Astrocyte (in vitro differentiated cells and primary cell): ENCODE results near the gene TEAD1. TPM values are rescaled to one million over a fixed set of nuclear protein-coding genes. Genes with fewer than 3 reads are reported as not detected.

Experiments used
- DNase-seq: peaks from one replicate; pipeline ENCODE4 v3.0.0-alpha.2; 2010; ENCODE audit warnings: low read depth
- FAIRE-seq: peaks from 2 replicates; lab custom pipeline; 2011; peaks lifted over from hg19 to GRCh38; lab: Jason Lieb, UNC
- H2AFZ ChIP-seq: 2 replicates; pipeline ENCODE4 v1.6.0; 2012; ENCODE audit warnings: low read depth, low read length, inconsistent platforms
- H3K27ac ChIP-seq: 2 replicates; pipeline ENCODE4 v1.5.1; 2011; ENCODE audit warnings: low read depth, low read length, inconsistent platforms
- H3K27me3 ChIP-seq: 2 replicates; pipeline ENCODE4 v1.6.0; 2011; ENCODE audit warnings: low read length, inconsistent platforms; ENCODE audit not compliant: insufficient read depth
- H3K36me3 ChIP-seq: 2 replicates; pipeline ENCODE4 v1.5.1; 2011; ENCODE audit warnings: low read length, inconsistent platforms; ENCODE audit not compliant: insufficient read depth
- H3K4me1 ChIP-seq: 2 replicates; pipeline ENCODE4 v1.5.1; 2011; ENCODE audit warnings: low read length, inconsistent platforms; ENCODE audit not compliant: insufficient read depth
- H3K4me2 ChIP-seq: 2 replicates; pipeline ENCODE4 v1.6.0; 2012; ENCODE audit warnings: low read length, inconsistent platforms
- H3K4me3 ChIP-seq: 2 replicates; pipeline ENCODE4 v1.5.1; 2011; ENCODE audit warnings: low read depth, mild to moderate bottlenecking, low read length, inconsistent platforms; ENCODE audit not compliant: insufficient read depth
- H3K79me2 ChIP-seq: 2 replicates; pipeline ENCODE4 v1.6.0; 2012; ENCODE audit warnings: mild to moderate bottlenecking, low read length, inconsistent platforms; ENCODE audit not compliant: insufficient read depth
- H3K9ac ChIP-seq: 2 replicates; pipeline ENCODE4 v1.6.0; 2012; ENCODE audit warnings: mild to moderate bottlenecking, low read length, inconsistent platforms
- H3K9me3 ChIP-seq: 2 replicates; pipeline ENCODE4 v1.5.1; 2012; ENCODE audit warnings: low read depth, mild to moderate bottlenecking, low read length, inconsistent platforms; ENCODE audit not compliant: insufficient read depth
- H4K20me1 ChIP-seq: 2 replicates; pipeline ENCODE4 v1.6.0; 2012; ENCODE audit warnings: low read length, inconsistent platforms; ENCODE audit not compliant: insufficient read depth
- H3K27ac Mint-ChIP-seq: one replicate; pipeline ENCODE4 v1.8.0; 2021; ENCODE audit warnings: mild to moderate bottlenecking, mixed read lengths; ENCODE audit not compliant: unreplicated experiment
- H3K27me3 Mint-ChIP-seq: one replicate; pipeline ENCODE4 v1.8.0; 2021; ENCODE audit warnings: low read depth, mixed read lengths; ENCODE audit not compliant: unreplicated experiment
- H3K36me3 Mint-ChIP-seq: one replicate; pipeline ENCODE4 v1.8.0; 2021; ENCODE audit warnings: low read depth, mixed read lengths; ENCODE audit not compliant: unreplicated experiment
- H3K4me1 Mint-ChIP-seq: one replicate; pipeline ENCODE4 v1.8.0; 2021; ENCODE audit warnings: low read depth, mixed read lengths; ENCODE audit not compliant: unreplicated experiment
- H3K4me3 Mint-ChIP-seq: one replicate; pipeline ENCODE4 v1.8.0; 2021; ENCODE audit warnings: mild to moderate bottlenecking, moderate library complexity, mixed read lengths; ENCODE audit not compliant: unreplicated experiment
- H3K9me3 Mint-ChIP-seq: one replicate; pipeline ENCODE4 v1.8.0; 2021; ENCODE audit warnings: mild to moderate bottlenecking, mixed read lengths; ENCODE audit not compliant: unreplicated experiment
- EZH2 ChIP-seq: IDR thresholded peaks from 2 replicates; pipeline ENCODE4 v1.6.1; 2012; ENCODE audit warnings: mild to moderate bottlenecking, low read length, inconsistent platforms; ENCODE audit not compliant: insufficient read depth
- total RNA-seq: library from RNA; stranded (reverse); gene quantifications from 2 replicates; pipeline ENCODE4 v1.2.1, GENCODE V29; 2021
- TF ChIP-seq, protein P1 (sequence below): IDR thresholded peaks from 2 replicates; pipeline ENCODE4 v1.5.1; 2011; ENCODE audit warnings: low read depth, mild to moderate bottlenecking, inconsistent platforms, low read length, moderate library complexity; ENCODE audit not compliant: insufficient read depth

The TEAD1 gene
- total RNA-seq, 1 donor from 2014 or later = 149 TPM

DNA sequence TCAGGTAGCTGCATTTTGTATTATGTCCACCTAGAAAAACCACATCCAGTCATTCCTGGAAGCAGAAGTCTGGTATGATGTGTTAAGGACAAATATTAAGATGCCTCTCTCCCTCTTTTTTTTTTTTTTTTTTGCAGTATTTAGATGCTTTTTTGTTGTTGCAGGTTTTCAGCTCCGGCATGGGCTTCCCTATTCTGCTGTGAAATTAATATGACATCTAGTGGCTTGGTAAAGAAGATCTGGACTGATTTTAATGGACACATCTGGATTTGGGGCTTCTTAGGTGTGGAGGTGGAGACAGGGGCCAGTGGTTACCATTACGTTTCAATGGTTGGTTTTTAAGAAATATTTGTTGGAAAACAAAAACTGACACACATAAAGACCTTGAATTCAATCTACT is 287.4 kb downstream of the TEAD1 start:
- no peak overlapping the region for H3K9ac ChIP-seq
- no peak overlapping the region for H3K4me2 ChIP-seq
- H3K27me3 Mint-ChIP-seq = peaks cover 10% of the 10 kb centered on the region
- H3K27ac ChIP-seq = no peak overlapping the region
- H3K4me1 Mint-ChIP-seq = peaks cover 7% of the 10 kb centered on the region
- no peak for TF ChIP-seq EZH2
- TF ChIP-seq, protein P1, sequence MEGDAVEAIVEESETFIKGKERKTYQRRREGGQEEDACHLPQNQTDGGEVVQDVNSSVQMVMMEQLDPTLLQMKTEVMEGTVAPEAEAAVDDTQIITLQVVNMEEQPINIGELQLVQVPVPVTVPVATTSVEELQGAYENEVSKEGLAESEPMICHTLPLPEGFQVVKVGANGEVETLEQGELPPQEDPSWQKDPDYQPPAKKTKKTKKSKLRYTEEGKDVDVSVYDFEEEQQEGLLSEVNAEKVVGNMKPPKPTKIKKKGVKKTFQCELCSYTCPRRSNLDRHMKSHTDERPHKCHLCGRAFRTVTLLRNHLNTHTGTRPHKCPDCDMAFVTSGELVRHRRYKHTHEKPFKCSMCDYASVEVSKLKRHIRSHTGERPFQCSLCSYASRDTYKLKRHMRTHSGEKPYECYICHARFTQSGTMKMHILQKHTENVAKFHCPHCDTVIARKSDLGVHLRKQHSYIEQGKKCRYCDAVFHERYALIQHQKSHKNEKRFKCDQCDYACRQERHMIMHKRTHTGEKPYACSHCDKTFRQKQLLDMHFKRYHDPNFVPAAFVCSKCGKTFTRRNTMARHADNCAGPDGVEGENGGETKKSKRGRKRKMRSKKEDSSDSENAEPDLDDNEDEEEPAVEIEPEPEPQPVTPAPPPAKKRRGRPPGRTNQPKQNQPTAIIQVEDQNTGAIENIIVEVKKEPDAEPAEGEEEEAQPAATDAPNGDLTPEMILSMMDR = no peak
- H3K36me3 Mint-ChIP-seq = no peaks in the 10 kb centered on the region
- no peak overlapping the region for H3K4me3 ChIP-seq
- no peak overlapping the region for H2AFZ ChIP-seq
- no peaks in the 10 kb centered on the region for H4K20me1 ChIP-seq
- H3K27ac Mint-ChIP-seq = no peak overlapping the region
- H3K9me3 ChIP-seq = no peaks in the 10 kb centered on the region
- H3K27me3 ChIP-seq = peaks cover 11% of the 10 kb centered on the region
- no peaks in the 10 kb centered on the region for H3K9me3 Mint-ChIP-seq
- no peaks in the 10 kb centered on the region for H3K79me2 ChIP-seq
- H3K4me3 Mint-ChIP-seq = no peak overlapping the region
- DNase-seq (no peak), FAIRE-seq (no peak)
- H3K4me1 ChIP-seq = peaks cover 2% of the 10 kb centered on the region
- H3K36me3 ChIP-seq = no peaks in the 10 kb centered on the region

DNA sequence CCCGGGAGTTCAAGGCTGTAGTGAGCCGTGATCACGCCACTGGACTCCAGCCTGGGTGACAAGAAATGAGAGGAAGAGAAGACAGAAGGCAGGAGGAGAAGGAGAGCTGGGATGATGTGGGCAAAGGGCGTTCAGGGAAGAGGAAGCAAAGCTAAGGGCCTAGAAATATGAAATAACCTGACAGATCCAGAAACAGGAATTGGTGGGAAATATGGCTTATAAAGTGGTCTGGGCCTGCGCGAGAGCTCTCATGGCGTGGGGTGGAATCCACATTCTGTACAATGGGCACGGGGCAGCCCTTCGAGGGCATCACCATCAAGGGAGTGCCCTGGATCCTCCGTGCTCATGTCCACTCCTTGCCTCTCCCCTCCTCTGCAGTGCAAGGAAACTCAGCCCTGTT is 288.1 kb downstream of the TEAD1 start:
- Mint-ChIP-seq H3K4me3 (no peak overlapping the region), H3K9me3 (no peaks in the 10 kb centered on the region), H3K27me3 (peaks cover 12% of the 10 kb centered on the region), H3K36me3 (no peaks in the 10 kb centered on the region), H3K27ac (no peak overlapping the region), H3K4me1 (peaks cover 7% of the 10 kb centered on the region)
- FAIRE-seq (no peak), DNase-seq (no peak)
- Histone ChIP-seq H3K36me3 (no peaks in the 10 kb centered on the region), H3K4me2 (no peak overlapping the region), H3K79me2 (no peaks in the 10 kb centered on the region), H3K4me3 (no peak overlapping the region), H2AFZ (no peak overlapping the region), H3K9me3 (no peaks in the 10 kb centered on the region), H3K27me3 (peaks cover 11% of the 10 kb centered on the region), H4K20me1 (no peaks in the 10 kb centered on the region), H3K27ac (no peak overlapping the region), H3K4me1 (peaks cover 2% of the 10 kb centered on the region), H3K9ac (no peak overlapping the region)
- TF ChIP-seq, protein P1 = no peak
- TF ChIP-seq EZH2 = no peak

DNA sequence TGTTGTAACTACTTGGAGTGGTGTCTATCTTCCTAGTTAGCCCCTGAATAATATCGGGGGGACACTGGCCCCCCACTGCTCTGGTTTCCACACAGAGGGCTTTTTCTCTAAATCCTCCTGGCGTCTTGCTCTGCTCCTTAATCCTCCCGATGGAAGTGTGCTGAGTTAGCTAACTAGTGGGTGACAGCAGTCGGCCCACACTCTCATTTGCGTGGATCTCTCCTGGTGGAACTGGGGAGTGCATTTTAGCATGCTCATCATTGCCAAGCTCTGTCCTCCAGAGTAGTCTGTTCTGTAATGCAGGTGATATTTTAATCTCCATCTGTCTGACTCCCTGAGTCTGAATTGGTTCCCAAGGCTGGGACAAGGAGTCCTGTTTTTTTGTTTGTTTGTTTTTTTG is 288.8 kb downstream of the TEAD1 start:
- peaks cover 13% of the 10 kb centered on the region for H3K27me3 Mint-ChIP-seq
- H3K27me3 ChIP-seq = peaks cover 11% of the 10 kb centered on the region

More for the DNA sequence above, 288.8 kb downstream of the TEAD1 start:
- no peak overlapping the region for H3K4me3 Mint-ChIP-seq
- H3K27ac Mint-ChIP-seq = no peak overlapping the region
- H3K9ac ChIP-seq = no peak overlapping the region
- no peak overlapping the region for H2AFZ ChIP-seq
- H3K4me1 ChIP-seq = peaks cover 2% of the 10 kb centered on the region
- no peak overlapping the region for H3K4me2 ChIP-seq
- no peak overlapping the region for H3K4me3 ChIP-seq
- DNase-seq (no peak), FAIRE-seq (no peak)
- peaks cover 9% of the 10 kb centered on the region for H3K4me1 Mint-ChIP-seq
- no peaks in the 10 kb centered on the region for H3K9me3 ChIP-seq
- H3K36me3 Mint-ChIP-seq = no peaks in the 10 kb centered on the region
- no peaks in the 10 kb centered on the region for H4K20me1 ChIP-seq
- TF ChIP-seq, protein P1 = no peak
- no peak for TF ChIP-seq EZH2
- H3K27ac ChIP-seq = no peak overlapping the region
- no peaks in the 10 kb centered on the region for H3K79me2 ChIP-seq
- no peaks in the 10 kb centered on the region for H3K36me3 ChIP-seq
- H3K9me3 Mint-ChIP-seq = no peaks in the 10 kb centered on the region
